HCT116 (cell line): ENCODE data around the gene UPP1. TPM values are rescaled to one million over a fixed set of nuclear protein-coding genes. Genes with fewer than 3 reads are reported as not detected.
"Not testable (repeated sequence)": the region's sequence is repeated elsewhere in the genome, so short reads cannot be mapped to it uniquely, and the experiment has no call there.

Experiments
- ATAC-seq: fragments of 200-7000 bp; cut with Tn5 transposase; 2 replicates; pipeline ENCODE4 v1.9.1; 2020; ENCODE audit warnings: mild to moderate bottlenecking, moderate library complexity
- BruUV-seq: library from RNA; stranded (reverse); fragments of 400-500 nt; replicated peaks from 2 replicates; lab custom pipeline; 2021; lab: Mats Ljungman, UMichigan
- CTCF ChIA-PET: fragments of 300-600 bp; sonication (Branson Sonifier 250); formaldehyde crosslinking; loops from one replicate; lab custom pipeline; 2021; ENCODE audit warnings: antibody characterized with exemption; lab: Charles Lee
- POLR2A ChIA-PET: fragments of 300-600, 350-600 bp; sonication (Branson Sonifier 250); formaldehyde crosslinking; loops from one replicate; lab custom pipeline; 2021; ENCODE audit warnings: antibody characterized with exemption; lab: Charles Lee
- RAD21 ChIA-PET, 2 experiments: fragments of 300-600 bp; sonication (Branson Sonifier 250); formaldehyde crosslinking; loops; one replicate each; lab custom pipeline; 2023; ENCODE audit warnings: low total read pairs in 2 of 2; ENCODE audit not compliant: uncharacterized antibody in 2 of 2, unreplicated experiment in 2 of 2, low non-redundant PET in 1 of 2; lab: Charles Lee
- DNase-seq: peaks from one replicate; pipeline ENCODE4 v3.0.0-alpha.2; 2010; ENCODE audit warnings: low read depth, low spot score
- H2AFZ ChIP-seq: fragments of 200-600 bp; shearing (Covaris generic), sonication (generic); 2 replicates; pipeline ENCODE4 v1.6.1; 2017; ENCODE audit warnings: low read depth, mixed run types, mixed read lengths, antibody characterized with exemption, low read length; ENCODE audit not compliant: poor library complexity, severe bottlenecking
- H3K27ac ChIP-seq: 2 replicates; pipeline ENCODE4 v1.5.1; 2012; ENCODE audit warnings: low read depth, low read length
- H3K27me3 ChIP-seq: fragments of 200-600 bp; sonication (generic); 2 replicates; pipeline ENCODE4 v1.6.1; 2016; ENCODE audit warnings: mixed run types, low read length, mixed read lengths; ENCODE audit not compliant: insufficient read depth
- H3K36me3 ChIP-seq, 2 experiments: fragments of 200-500 bp in 1 of 2; fragments of 200-600 bp in 1 of 2; sonication (Bioruptor generic) in 1 of 2; sonication (generic) in 1 of 2; 2 replicates each; pipeline versions ENCODE4 v1.5.1 to v1.6.1; 2014 to 2016; ENCODE audit warnings: low read length in 2 of 2, inconsistent platforms in 1 of 2, mixed read lengths in 1 of 2, mixed run types in 1 of 2; ENCODE audit not compliant: insufficient read depth in 2 of 2, control insufficient read depth in 1 of 2
- H3K4me1 ChIP-seq, 2 experiments: fragments of 200-600 bp in 1 of 2; sonication (generic) in 1 of 2; 2 replicates each; pipeline versions ENCODE4 v1.5.1 to v1.6.1; 2012 to 2017; ENCODE audit warnings: low read length in 2 of 2, inconsistent platforms in 1 of 2, mild to moderate bottlenecking in 1 of 2, mixed read lengths in 1 of 2, mixed run types in 1 of 2, moderate library complexity in 1 of 2; ENCODE audit not compliant: insufficient read depth in 2 of 2, control insufficient read depth in 1 of 2
- H3K4me2 ChIP-seq: fragments of 200-600 bp; sonication (generic); 2 replicates; pipeline ENCODE4 v1.6.1; 2017; ENCODE audit warnings: mixed run types, low read length, mixed read lengths
- H3K4me3 ChIP-seq, 2 experiments: fragments of 200-600 bp in 1 of 2; sonication (generic) in 1 of 2; replicated peaks in 1 of 2; 2 replicates each; pipeline ENCODE4 v1.5.1; 2011 to 2016; ENCODE audit warnings: low read length in 2 of 2, control low read depth in 1 of 2, low read depth in 1 of 2, mild to moderate bottlenecking in 1 of 2, mixed read lengths in 1 of 2, mixed run types in 1 of 2
- H3K79me2 ChIP-seq: fragments of 200-600 bp; sonication (generic); 2 replicates; pipeline ENCODE4 v1.6.1; 2017; ENCODE audit warnings: mild to moderate bottlenecking, mixed run types, low read length, moderate library complexity, mixed read lengths; ENCODE audit not compliant: insufficient read depth
- H3K9ac ChIP-seq: fragments of 200-600 bp; sonication (generic); 2 replicates; pipeline ENCODE4 v1.6.1; 2016; ENCODE audit warnings: low read length, mixed read lengths
- H3K9me2 ChIP-seq: fragments of 200-600 bp; sonication (generic), shearing (Covaris generic); 2 replicates; pipeline ENCODE4 v1.6.1; 2017; ENCODE audit warnings: mixed run types, mild to moderate bottlenecking, moderate library complexity; ENCODE audit not compliant: insufficient read depth
- H3K9me3 ChIP-seq, 2 experiments: fragments of 200-500 bp in 1 of 2; fragments of 200-600 bp in 1 of 2; sonication (Bioruptor generic) in 1 of 2; sonication (generic) in 1 of 2; 2 replicates each; pipeline ENCODE4 v1.6.1; 2014 to 2017; ENCODE audit warnings: low read length in 2 of 2, mixed read lengths in 2 of 2, inconsistent platforms in 1 of 2, low read depth in 1 of 2, mild to moderate bottlenecking in 1 of 2, mixed run types in 1 of 2, moderate library complexity in 1 of 2; ENCODE audit not compliant: control insufficient read depth in 1 of 2, insufficient read depth in 1 of 2
- H4K20me1 ChIP-seq: fragments of 200-600 bp; sonication (generic), shearing (Covaris generic); 2 replicates; pipeline ENCODE4 v1.6.1; 2017; ENCODE audit warnings: mixed run types, mild to moderate bottlenecking, moderate library complexity; ENCODE audit not compliant: insufficient read depth
- ATF3 ChIP-seq: IDR thresholded peaks from 2 replicates; pipeline ENCODE4 v1.6.1; 2012
- CBX3 ChIP-seq: IDR thresholded peaks from 2 replicates; pipeline ENCODE4 v1.6.1; 2012; ENCODE audit warnings: low read depth
- CEBPB ChIP-seq: IDR thresholded peaks from 2 replicates; pipeline ENCODE4 v1.6.1; 2012; ENCODE audit warnings: low read depth
- CTCF ChIP-seq, 3 experiments: fragments of 200-600 bp in 1 of 3; sonication (generic) in 1 of 3; IDR thresholded peaks in 2 of 3; conservative IDR thresholded peaks in 1 of 3; 2 replicates each; pipeline ENCODE4 v1.5.1; 2012 to 2017; ENCODE audit warnings: low read depth in 2 of 3, low read length in 2 of 3, antibody characterized with exemption in 1 of 3, borderline replicate concordance in 1 of 3, control low read depth in 1 of 3, mild to moderate bottlenecking in 1 of 3, mixed read lengths in 1 of 3, mixed run types in 1 of 3, moderate library complexity in 1 of 3; ENCODE audit not compliant: insufficient read depth in 1 of 3
- EGR1 ChIP-seq: IDR thresholded peaks from 2 replicates; pipeline ENCODE4 v1.6.1; 2012; ENCODE audit warnings: low read depth
- ELF1 ChIP-seq: IDR thresholded peaks from 2 replicates; pipeline ENCODE4 v1.6.1; 2012; ENCODE audit warnings: low read depth, borderline replicate concordance
- EZH2phosphoT487 ChIP-seq: fragments of 200-600 bp; IDR thresholded peaks from 2 replicates; pipeline ENCODE4 v1.6.1; 2018; ENCODE audit warnings: antibody characterized with exemption, borderline replicate concordance
- FOSL1 ChIP-seq: IDR thresholded peaks from 2 replicates; pipeline ENCODE4 v1.6.1; 2012; ENCODE audit warnings: low read depth
- POLR2A ChIP-seq: IDR thresholded peaks from 2 replicates; pipeline ENCODE4 v1.7.0; 2011; ENCODE audit warnings: borderline replicate concordance; ENCODE audit not compliant: insufficient read depth, insufficient read length; ENCODE audit errors: extremely low read depth
- POLR2AphosphoS5 ChIP-seq: IDR thresholded peaks from 2 replicates; pipeline ENCODE4 v1.6.1; 2011; ENCODE audit warnings: mild to moderate bottlenecking, low read depth, low read length, moderate library complexity
- RAD21 ChIP-seq: IDR thresholded peaks from 2 replicates; pipeline ENCODE4 v1.6.1; 2012; ENCODE audit warnings: low read depth, mild to moderate bottlenecking
- SP1 ChIP-seq: IDR thresholded peaks from 2 replicates; pipeline ENCODE4 v1.6.1; 2012; ENCODE audit warnings: low read depth
- SRF ChIP-seq: IDR thresholded peaks from 2 replicates; pipeline ENCODE4 v1.6.1; 2012; ENCODE audit warnings: low read depth
- TCF7L2 ChIP-seq: IDR thresholded peaks from 2 replicates; pipeline ENCODE4 v1.7.0; 2011; ENCODE audit warnings: borderline replicate concordance, inconsistent platforms; ENCODE audit not compliant: insufficient read depth, insufficient read length; ENCODE audit errors: extremely low read depth
- YY1 ChIP-seq: IDR thresholded peaks from 2 replicates; pipeline ENCODE4 v1.6.1; 2011; ENCODE audit warnings: low read length, low read depth, moderate library complexity, mild to moderate bottlenecking; ENCODE audit not compliant: insufficient replicate concordance; ENCODE audit errors: extremely low read depth
- ZBTB33 ChIP-seq: IDR thresholded peaks from 2 replicates; pipeline ENCODE4 v1.6.1; 2011; ENCODE audit warnings: mild to moderate bottlenecking, low read length, moderate library complexity; ENCODE audit not compliant: insufficient replicate concordance; ENCODE audit errors: extremely low read depth
- ZFX ChIP-seq: fragments of 450-650 bp; IDR thresholded peaks from 2 replicates; pipeline ENCODE4 v1.6.1; 2017
- intact Hi-C: fragments of 100-400 bp; cut with micrococcal nuclease; formaldehyde crosslinking; loops from 2 replicates; pipeline ENCODE4 v1.10.0; 2022
- total RNA-seq: library from RNA; stranded (reverse); gene quantifications from one replicate; pipeline ENCODE4 v1.2.1, GENCODE V29; 2021; ENCODE audit not compliant: unreplicated experiment

The UPP1 gene
- total RNA-seq, 1 experiment from 2014 or later = 42.7 TPM

- no peak for DNase-seq
Observed at GRCh38 chr7:48078470-48078869, 10.6 kb upstream of the UPP1 start.

GRCh38 chr7:48082378-48082777 is 6.7 kb upstream of the UPP1 start:
- H3K9ac ChIP-seq, H3K27ac ChIP-seq, BruUV-seq, H4K20me1 ChIP-seq, CTCF ChIA-PET, ATAC-seq, H3K9me3 ChIP-seq, H3K79me2 ChIP-seq, RAD21 ChIA-PET, H3K9me2 ChIP-seq, intact Hi-C loops, H3K27me3 ChIP-seq, H2AFZ ChIP-seq, H3K36me3 ChIP-seq, H3K4me3 ChIP-seq, DNase-seq: not testable (repeated sequence)
- Histone ChIP-seq H3K4me1 (peaks cover 43 to 56% of the 10 kb centered on the region in 2 experiments), H3K4me2 (peak overlapping the region; percentile 58)
- POLR2A ChIA-PET = interaction anchor here (0.7 kb wide), 1 partner anchor 10 kb away, joined by 3 read pairs; no protein-coding TSS in a partner anchor

More at GRCh38 chr7:48078470-48078869, 10.6 kb upstream of the UPP1 start:
- ChIA-PET CTCF (no interaction called here), POLR2A (interaction anchor here (0.8 kb wide), 1 partner anchor 10 kb away, joined by 3 read pairs; no protein-coding TSS in a partner anchor), RAD21 (no interaction called here)
- Histone ChIP-seq H3K27ac (no peak overlapping the region), H3K9me2 (no peaks in the 10 kb centered on the region), H2AFZ (no peak overlapping the region), H3K4me1 (peaks cover 8 to 17% of the 10 kb centered on the region in 2 experiments), H3K79me2 (no peaks in the 10 kb centered on the region), H3K9ac (no peak overlapping the region), H4K20me1 (no peaks in the 10 kb centered on the region), H3K36me3 (no peaks in the 10 kb centered on the region), H3K9me3 (no peaks in the 10 kb centered on the region), H3K27me3 (no peaks in the 10 kb centered on the region), H3K4me2 (no peak overlapping the region), H3K4me3 (no peak overlapping the region)
- BruUV-seq = no TSS peak
- intact Hi-C loops = no loop called here
- TF ChIP-seq FOSL1 (no peak), EZH2phosphoT487 (no peak), SRF (no peak), RAD21 (no peak), CBX3 (no peak), TCF7L2 (no peak), EGR1 (no peak), POLR2AphosphoS5 (no peak), CTCF (IDR thresholded peaks at IDR 0.05 in 2 of 3, conservative IDR thresholded peaks at IDR 0.05 in 1 of 3; ENCODE audit: borderline replicate concordance in 1 of 3, insufficient read depth in 1 of 3, low read depth in 2 of 3, low read length in 2 of 3) (no peak), ZBTB33 (no peak), ZFX (no peak), ATF3 (no peak), YY1 (no peak), POLR2A (no peak), CEBPB (no peak), ELF1 (no peak), SP1 (no peak)
- no peak for ATAC-seq
